Suprapubic skin (tissue), 3 donors: ENCODE measurements around the gene CNDP1.

Experiments used
- CTCF ChIP-seq, 2 donors: fragments of 200-600 bp in 1 of 2; fragments of 450-650 bp in 1 of 2; sonication (generic) in 1 of 2; IDR thresholded peaks; one replicate each; pipeline ENCODE4 v1.5.1; 2016 to 2019; ENCODE audit warnings: antibody characterized with exemption in 2 of 2, mild to moderate bottlenecking in 1 of 2, moderate library complexity in 1 of 2
- POLR2A ChIP-seq, 2 donors: fragments of 450-650 bp; IDR thresholded peaks; one replicate each; pipeline ENCODE4 v1.6.1; 2017; ENCODE audit warnings: antibody characterized with exemption in 2 of 2, mild to moderate bottlenecking in 2 of 2, moderate library complexity in 2 of 2

- no peak for TF ChIP-seq POLR2A (IDR thresholded peaks at IDR 0.05)
- no peak for TF ChIP-seq CTCF (IDR thresholded peaks at IDR 0.05)
These were observed 15.3 kb downstream of the CNDP1 start for GRCh38 chr18:74549591-74550104.
